GM23338 (cell line): Measurements from ENCODE around the gene RBKS.

ENCODE experiments used
- CREB1 ChIP-seq: fragments of 250-450 bp; sonication (Bioruptor Pico); IDR thresholded peaks from 2 replicates; pipeline ENCODE4 v1.5.0; 2020; ENCODE audit warnings: low read depth, mild to moderate bottlenecking, moderate library complexity
- CTCF ChIP-seq, 2 experiments: fragments of 200-600 bp in 1 of 2; sonication (generic) in 1 of 2; conservative IDR thresholded peaks; 2 replicates each; pipeline versions ENCODE4 v1.5.1 to v1.6.1; 2016 to 2017; ENCODE audit warnings: antibody characterized with exemption in 2 of 2, low read depth in 2 of 2, mild to moderate bottlenecking in 2 of 2, moderate library complexity in 1 of 2
- EZH2 ChIP-seq: fragments of 200-600 bp; sonication (generic); IDR thresholded peaks from one replicate; pipeline ENCODE4 v1.8.0; 2017; ENCODE audit warnings: antibody characterized with exemption, mild to moderate bottlenecking, low read depth; ENCODE audit not compliant: unreplicated experiment
- EZH2phosphoT487 ChIP-seq: fragments of 200-600 bp; sonication (generic); IDR thresholded peaks from one replicate; pipeline ENCODE4 v1.8.1; 2018; ENCODE audit warnings: antibody characterized with exemption; ENCODE audit not compliant: unreplicated experiment
- NANOG ChIP-seq: IDR thresholded peaks from 2 replicates; pipeline ENCODE4 v1.6.1; 2016; ENCODE audit warnings: antibody characterized with exemption, borderline replicate concordance
- POLR2AphosphoS5 ChIP-seq: IDR thresholded peaks from 2 replicates; pipeline ENCODE4 v1.6.1; 2016; ENCODE audit warnings: antibody characterized with exemption, low read depth
- REST ChIP-seq: IDR thresholded peaks from one replicate; pipeline ENCODE4 v1.6.1; 2018; ENCODE audit warnings: antibody characterized with exemption; ENCODE audit not compliant: unreplicated experiment
- STAT1 ChIP-seq: IDR thresholded peaks from one replicate; pipeline ENCODE4 v1.6.1; 2016; ENCODE audit warnings: antibody characterized with exemption; ENCODE audit not compliant: unreplicated experiment
- ZNF331 ChIP-seq: fragments of 250-450 bp; sonication (Bioruptor Pico); IDR thresholded peaks from 2 replicates; pipeline ENCODE4 v1.5.0; 2020; ENCODE audit warnings: low read depth, mild to moderate bottlenecking, moderate library complexity
- ZNF462 ChIP-seq: fragments of 250-450 bp; sonication (Bioruptor Pico); IDR thresholded peaks from 2 replicates; pipeline ENCODE4 v1.5.0; 2020; ENCODE audit warnings: mild to moderate bottlenecking, moderate library complexity

- TF ChIP-seq POLR2AphosphoS5 (no peak), NANOG (no peak), CTCF (conservative IDR thresholded peaks at IDR 0.05; ENCODE audit: low read depth in 2 of 2) (no peak), REST (no peak), ZNF331 (CRISPR knock-in tag) (no peak), STAT1 (no peak), EZH2 (no peak), EZH2phosphoT487 (no peak), ZNF462 (CRISPR knock-in tag) (no peak), CREB1 (peak; percentile 38; the same call in 1 of the 2 replicates)
Observed at GRCh38 chr2:27889774-27890145, 427 bp downstream of the RBKS start.
